GM19240 (cell line): ENCODE results near the gene POMT1.
"Not testable (repeated sequence)": the region's sequence is repeated elsewhere in the genome, so short reads cannot be mapped to it uniquely, and the experiment has no call there.

ENCODE experiments used
- DNase-seq: peaks from one replicate; pipeline ENCODE4 v3.0.0; 2011; ENCODE audit warnings: low spot score; ENCODE audit not compliant: insufficient read length

POMT1 gene, protein sequence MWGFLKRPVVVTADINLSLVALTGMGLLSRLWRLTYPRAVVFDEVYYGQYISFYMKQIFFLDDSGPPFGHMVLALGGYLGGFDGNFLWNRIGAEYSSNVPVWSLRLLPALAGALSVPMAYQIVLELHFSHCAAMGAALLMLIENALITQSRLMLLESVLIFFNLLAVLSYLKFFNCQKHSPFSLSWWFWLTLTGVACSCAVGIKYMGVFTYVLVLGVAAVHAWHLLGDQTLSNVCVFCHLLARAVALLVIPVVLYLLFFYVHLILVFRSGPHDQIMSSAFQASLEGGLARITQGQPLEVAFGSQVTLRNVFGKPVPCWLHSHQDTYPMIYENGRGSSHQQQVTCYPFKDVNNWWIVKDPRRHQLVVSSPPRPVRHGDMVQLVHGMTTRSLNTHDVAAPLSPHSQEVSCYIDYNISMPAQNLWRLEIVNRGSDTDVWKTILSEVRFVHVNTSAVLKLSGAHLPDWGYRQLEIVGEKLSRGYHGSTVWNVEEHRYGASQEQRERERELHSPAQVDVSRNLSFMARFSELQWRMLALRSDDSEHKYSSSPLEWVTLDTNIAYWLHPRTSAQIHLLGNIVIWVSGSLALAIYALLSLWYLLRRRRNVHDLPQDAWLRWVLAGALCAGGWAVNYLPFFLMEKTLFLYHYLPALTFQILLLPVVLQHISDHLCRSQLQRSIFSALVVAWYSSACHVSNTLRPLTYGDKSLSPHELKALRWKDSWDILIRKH

DNA sequence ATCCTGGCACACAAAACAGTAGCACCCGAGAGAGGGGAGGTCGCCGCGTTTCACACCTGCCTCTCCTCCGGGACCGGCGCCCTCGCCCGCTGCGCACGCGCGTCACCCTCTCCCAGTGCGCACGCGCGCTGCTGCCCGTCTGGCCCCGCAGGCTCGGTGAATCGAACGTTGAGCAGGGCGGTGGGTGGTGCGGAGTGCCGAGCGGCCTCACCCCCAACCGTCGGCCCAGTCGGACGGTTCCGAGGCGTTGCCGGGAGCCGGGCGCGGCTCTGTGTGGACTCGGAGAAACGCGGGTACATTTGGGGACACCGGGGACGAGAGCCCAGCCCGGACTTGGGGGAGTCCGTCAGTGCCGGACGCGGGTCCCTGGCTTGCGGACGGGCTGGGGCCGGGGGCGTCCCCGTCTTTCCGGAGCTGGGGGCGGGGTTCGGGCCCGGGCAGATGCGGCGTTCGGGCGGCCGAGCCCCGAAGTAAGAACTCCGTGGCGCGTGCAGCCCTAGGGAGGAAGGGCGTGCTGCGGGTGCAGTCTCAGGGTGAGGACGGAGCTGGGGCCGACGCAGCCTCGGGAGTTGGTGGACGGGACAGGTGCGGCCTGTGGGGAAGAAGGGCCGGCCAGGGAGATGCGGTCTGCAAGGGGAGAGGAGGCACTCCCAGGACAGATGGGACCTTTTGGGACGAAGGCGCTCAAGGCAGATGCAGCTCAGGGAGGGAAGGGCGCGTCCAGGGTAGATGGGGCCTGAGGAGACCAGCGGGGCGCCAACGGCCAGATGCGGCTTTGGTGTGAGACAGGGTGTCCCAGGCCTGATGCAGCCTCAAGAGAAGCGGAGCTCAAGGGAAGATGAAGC lies at the start of gene POMT1:
POMT1 (plus strand) TSS at position 138 of the 845 bp plus-strand sequence. CDS start 1,301 bp downstream, outside the sequence.
- DNase-seq: peak; percentile 98

DNA sequence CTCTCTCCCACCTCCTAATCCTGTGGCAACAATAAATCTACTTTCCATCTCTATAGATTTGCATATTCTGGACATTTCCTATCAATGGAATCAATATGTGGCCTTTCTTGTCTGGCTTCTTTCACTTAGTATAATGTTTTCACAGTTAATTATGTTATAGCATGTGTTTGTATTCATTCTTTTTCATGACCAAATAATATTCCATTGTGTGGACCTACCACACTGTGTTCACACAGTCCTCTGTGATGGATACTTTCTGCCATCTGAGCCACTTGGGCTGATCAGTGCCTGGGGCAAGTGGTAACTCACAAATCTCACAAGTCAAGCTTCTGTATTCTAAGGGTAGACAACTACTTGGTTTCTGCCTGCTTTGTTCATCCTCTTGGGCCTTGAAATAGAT lies 48.7 kb upstream of the POMT1 start:
- DNase-seq: no peak

DNA sequence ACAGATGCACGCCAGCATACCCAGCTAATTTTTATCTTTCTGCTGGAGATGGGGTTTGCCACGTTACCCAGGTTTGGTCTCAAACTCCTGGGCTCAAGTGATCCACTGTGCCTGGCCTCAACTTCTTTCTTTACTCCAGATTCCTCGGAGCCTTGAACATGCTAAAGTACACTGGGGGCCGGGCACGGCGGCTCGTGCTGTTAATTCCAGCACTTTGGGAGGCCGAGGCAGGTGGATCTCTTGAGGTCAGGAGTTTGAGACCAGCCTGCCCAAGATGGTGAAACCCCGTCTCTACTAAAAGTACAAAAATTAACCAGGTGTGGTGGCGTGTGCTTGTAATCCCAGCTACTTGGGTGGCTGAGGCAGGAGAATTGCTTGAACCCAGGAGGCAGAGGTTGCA lies 47.1 kb upstream of the POMT1 start:
- DNase-seq: not testable (repeated sequence)

DNA sequence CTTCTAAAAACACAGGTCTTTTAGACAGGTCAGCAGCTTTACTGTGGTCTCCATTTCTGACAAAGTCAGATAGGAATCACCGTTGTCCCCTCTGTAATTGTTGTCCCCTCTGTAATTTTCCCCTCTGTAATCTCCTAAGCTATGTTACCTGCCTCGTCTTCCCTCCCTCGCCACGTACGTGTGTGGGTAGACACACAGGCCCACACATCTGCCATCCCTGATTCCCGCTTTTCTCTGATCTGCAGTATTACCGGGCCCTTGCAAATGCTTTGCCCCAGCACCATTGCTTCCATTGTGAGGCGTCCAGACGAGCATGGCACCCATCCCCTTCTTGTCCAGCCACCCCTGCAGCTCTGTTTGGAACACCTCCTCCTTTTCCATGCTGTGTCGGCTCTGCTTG lies 45.0 kb upstream of the POMT1 start:
- no peak for DNase-seq

DNA sequence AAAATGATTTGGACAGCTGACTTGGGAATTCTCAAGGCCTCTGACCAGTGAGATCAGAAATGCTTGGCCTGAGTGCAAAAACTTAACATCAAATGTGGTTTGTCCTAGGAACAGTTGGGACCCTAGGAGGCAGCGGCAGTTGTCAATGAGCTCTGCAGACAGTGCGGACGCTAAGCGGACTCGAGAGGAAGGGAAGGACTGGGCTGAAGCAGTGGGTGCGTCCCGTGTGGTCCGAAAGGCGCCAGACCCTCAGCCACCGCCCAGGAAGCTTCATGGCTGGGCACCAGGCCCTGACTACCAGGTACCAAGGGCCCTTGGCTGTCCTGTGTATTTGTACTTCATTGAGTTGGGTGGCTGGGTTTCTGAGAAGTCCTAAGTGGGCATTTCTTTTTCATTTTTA lies 43.7 kb upstream of the POMT1 start:
- no peak for DNase-seq

DNA sequence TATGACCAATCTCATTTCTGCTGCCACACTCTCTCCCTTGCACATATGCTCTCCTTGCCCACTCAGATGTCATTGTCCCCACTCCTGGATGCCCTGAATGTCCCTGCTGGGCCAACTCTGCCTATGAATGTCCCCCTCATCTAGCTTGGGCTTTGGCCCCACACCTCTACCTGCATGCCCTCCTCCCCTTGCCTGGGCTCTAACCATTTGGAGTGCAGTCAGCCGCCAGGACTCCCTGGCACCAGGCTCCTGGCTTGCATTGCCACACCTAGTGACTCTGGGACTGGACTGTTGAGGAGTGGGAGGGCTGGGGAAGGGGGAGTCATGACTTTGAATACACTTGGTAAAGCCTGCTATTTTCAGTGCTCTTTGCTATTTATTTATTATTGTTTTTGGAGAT lies 41.6 kb upstream of the POMT1 start:
- no peak for DNase-seq

DNA sequence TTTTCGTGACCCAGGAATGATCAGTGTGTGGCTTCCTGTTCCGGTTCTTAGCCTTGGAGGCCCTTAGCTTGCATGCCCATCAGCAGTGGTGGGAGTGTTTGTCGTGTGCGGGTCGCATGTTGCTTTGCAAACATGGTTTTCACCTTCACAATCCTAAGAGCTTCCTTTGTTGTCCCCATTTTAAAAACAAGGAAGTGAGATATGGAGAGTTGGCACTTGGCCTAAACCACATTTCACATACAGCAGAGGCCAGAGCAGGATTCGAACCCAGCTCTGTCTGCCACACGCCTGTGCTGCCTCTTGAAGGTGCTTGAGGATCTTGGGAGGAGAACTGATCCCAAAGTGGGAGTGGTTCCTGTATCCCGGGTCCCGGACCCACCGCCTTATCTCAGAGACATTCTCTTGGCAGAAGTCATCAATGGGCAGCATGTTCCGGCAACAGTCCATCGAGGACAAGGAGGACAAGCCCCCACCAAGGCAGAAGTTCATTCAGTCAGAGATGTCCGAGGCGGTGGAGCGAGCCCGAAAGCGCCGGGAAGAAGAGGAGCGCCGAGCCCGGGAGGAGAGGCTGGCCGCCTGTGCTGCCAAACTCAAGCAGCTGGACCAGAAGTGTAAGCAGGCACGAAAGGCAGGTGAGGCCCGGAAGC lies 38.2 kb upstream of the POMT1 start:
- no peak for DNase-seq

DNA sequence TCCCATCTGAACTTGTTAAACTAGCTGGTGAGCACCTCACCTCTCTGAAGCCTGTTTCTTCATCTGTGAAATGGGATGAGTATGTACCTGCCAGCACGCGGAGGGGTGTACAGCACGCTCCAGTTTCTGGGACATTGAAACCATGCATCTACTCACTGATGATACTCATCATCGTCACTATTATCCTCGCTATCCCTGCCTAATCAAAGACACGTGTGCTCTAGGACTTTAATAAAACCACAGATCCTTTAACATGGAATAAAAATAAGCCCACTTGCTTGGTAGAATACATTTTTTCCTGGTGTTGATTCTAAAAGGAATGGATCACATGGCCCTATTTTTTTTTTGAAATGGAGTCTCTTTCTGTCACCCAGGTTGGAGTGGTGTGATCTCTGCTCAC lies 37.3 kb upstream of the POMT1 start:
- no peak for DNase-seq

DNA sequence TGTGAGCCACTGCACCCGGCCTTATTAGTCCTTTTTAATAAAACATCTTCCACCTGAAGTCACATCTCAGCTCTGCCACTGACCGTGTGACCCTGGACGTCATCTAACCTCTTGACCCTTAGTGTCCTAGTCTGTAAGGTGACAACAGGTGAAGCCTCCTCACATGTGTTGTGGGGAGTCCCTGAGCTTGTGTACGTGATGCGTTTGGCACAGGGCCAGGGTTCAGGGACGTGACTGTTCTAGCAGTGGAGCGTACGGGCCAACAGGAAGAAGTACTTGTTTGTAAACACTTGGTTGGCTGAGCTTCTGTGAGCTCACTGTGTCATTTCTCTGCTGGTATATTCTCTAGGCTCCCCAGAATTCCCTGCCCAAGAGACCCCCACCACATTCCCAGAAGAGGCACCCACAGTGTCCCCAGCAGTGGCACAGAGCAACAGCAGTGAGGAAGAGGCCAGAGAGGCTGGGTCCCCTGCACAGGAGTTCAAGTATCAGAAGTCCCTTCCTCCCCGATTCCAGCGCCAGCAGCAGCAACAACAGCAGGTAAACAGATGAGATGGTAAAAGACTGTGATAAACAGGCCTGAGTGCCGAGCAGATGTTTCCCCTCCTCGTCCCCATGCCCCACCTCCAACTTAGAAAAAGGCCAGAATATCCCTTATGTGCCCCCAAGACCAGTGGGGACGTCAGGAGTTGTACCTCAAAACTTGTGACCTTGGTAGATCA lies 35.3 kb upstream of the POMT1 start:
- DNase-seq: no peak

DNA sequence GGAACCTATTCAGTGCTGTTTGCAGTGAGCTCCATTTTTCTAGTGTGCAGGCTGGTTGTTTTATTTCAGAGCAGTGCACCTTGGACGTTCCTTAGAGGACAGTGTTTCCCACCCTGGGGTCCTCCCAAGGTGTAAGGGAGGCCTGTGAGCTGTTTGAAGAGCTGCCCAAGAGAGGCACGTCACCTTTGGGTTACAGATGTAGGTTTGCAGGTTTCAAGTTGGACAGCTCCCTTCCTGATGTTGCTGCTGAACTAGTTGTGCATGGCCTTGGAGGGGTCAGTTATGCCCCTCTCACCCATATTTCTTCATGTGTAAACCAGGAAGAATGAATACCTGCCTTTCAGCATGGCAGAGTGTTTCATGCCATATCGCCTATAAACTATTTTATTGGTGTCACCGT lies 34.7 kb upstream of the POMT1 start:
- no peak for DNase-seq

DNA sequence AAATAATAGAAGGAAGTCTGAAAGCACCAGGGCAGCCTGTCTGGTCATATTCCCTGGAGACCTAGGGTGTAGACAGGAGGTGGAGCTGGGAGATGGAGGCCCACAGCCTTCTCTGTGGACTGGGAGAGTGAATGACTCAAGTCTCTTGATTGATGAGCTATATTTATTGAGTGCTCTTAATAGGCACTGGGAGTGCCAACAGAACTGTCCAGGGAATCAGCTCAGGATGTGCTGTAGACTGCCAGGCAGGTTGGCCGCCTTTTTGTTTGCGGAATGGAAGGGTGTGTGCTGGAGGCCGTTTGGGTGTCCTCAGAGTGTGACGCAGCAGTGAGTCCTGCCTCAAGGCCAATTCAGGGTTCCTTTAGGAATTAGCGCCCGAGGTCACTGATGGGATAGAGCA lies 33.4 kb upstream of the POMT1 start:
- DNase-seq: no peak

DNA sequence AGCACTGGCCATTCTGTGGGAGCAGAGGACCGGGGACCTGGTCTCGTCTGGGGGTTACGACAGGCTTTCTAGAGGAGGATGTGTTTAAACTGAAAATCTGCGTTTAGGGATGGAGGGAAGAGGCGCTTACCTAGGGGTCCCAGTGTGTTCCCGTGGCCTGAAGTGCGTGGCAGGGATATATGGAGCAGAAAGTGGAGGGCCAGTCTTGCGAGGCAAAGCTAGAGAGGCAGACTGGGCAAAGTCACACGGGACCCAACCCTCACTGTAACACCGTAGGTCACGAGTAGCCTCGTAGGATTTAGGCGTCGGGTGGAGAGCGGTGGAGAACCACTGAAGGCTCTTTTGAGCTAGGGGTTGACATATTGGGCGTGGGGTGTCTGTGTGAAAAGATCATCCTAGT lies 32.8 kb upstream of the POMT1 start:
- DNase-seq: no peak

DNA sequence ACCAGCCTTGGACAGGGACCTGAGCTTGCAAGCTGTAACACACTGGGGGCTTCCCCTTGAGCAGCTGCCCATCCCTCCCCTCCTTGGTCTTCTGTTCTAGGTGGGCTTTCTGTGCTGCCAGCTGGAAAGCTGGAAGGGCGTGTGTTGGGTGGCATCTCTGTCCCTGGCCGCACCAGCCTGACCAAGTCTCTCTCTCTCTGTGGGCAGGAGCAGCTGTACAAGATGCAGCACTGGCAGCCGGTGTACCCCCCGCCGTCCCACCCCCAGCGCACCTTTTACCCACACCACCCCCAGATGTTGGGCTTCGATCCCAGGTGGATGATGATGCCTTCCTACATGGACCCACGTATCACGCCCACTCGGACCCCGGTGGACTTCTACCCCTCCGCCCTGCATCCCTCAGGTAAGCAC lies 32.1 kb upstream of the POMT1 start:
- DNase-seq: no peak

DNA sequence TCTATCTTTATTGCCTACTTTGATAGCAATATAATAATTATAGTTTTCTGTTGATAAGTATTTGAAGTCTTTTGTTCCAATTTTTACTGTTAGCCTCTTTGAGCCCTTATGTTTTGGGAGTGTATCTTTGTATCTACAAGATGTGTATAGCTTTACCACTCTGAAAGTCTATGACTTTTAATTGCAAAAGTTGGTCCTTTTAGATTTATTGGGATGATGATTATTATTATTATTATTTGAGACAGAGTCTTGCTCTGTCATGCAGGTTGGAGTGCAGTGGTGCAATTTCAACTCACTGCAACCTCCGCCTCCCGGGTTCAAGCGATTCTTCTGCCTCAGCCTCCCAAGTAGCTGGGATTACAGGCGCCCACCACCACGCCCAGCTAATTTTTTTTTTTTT lies 30.6 kb upstream of the POMT1 start:
- DNase-seq: not testable (repeated sequence)

DNA sequence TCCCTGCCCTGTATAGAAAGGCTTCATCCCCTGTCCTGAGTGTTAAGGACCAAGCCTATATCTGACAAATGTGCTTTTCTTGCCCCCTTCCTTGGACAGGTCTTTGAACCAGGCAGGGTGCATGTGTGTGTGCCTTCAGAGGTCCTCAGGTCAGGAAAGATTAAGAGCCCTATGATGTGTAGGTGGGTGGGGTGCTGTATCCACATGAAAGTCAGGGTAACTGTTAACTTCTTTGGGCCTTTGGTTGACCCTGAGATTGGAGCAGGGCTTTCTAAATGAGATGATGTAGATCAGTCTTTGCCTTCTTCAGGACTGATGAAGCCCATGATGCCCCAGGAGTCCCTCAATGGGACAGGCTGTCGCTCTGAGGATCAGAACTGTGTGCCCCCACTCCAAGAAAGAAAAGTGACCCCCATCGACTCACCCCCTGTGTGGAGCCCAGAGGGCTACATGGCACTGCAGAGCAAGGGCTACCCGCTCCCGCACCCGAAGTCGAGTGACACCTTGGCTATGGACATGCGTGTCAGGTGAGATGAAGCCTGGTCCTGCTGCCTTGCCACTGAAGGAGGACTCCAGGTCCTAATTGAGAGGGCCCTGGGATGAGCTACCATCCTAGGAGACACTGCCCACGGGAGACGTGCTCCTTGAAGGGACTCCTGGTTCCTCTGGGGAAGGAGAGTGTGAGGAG lies 29.4 kb upstream of the POMT1 start:
- DNase-seq: no peak

DNA sequence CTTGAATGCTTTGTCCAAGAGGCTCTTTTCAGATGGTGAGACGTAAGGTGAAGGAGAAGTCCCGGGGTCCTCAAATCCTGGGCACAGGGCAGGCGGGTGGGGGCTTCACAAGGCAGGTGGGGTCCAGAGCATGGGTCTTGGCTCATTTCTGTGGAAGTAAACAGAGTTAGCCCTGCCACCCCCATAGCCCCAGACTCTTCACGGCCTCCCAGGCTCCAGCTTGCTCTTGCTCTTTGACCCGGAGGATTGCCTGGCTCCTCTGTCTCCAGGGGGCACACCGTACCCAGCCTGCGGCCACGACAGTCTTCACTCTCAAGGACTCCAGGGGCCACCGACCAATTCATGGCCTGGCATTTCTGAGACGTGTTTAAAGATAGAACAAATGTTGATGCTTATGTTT lies 28.8 kb upstream of the POMT1 start:
- DNase-seq: no peak

DNA sequence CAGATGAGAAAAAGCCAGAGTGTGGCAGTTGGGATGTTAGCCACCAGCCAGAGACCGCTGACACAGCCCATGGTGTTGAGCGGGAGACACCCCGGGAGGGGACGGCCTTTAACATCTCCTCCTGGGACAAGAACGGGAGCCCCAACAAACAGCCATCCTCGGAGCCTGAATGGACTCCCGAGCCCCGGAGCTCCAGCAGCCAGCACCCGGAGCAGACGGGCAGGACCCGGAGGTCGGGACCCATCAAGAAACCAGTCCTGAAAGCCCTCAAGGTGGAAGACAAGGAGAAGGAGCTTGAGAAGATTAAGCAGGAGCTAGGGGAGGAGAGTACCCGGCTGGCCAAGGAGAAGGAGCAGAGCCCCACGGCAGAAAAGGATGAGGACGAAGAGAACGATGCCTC lies 28.0 kb upstream of the POMT1 start:
- no peak for DNase-seq

DNA sequence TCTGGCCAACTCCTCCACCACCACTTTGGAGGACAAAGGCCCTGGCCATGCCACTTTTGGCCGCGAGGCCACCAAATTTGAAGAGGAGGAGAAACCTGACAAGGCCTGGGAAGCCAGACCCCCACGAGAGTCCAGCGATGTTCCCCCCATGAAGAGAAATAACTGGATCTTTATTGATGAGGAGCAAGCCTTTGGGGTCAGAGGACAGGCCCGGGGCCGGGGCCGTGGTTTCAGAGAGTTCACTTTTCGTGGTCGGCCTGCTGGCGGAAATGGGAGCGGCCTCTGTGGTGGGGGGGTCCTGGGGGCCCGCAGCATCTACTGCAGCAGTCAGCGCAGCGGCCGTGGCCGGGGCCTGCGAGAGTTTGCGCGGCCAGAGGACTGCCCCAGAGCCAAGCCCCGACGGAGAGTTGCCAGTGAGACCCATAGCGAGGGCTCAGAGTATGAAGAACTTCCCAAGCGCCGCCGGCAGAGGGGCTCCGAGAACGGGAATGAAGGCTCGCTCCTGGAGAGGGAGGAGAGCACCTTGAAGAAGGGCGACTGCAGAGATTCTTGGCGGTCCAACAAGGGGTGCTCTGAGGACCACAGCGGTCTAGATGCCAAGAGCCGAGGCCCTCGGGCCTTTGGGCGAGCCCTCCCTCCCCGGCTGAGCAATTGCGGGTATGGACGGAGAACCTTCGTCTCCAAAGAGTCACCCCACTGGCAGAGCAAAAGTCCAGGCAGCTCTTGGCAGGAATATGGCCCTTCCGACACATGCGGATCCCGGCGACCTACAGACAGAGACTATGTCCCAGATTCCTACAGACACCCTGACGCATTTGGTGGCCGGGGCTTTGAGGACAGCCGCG lies 27.4 kb upstream of the POMT1 start:
- no peak for DNase-seq
